GM12892 (cell line): ENCODE results near the gene MSRB1.
"Not testable (repeated sequence)": the region's sequence is repeated elsewhere in the genome, so short reads cannot be mapped to it uniquely, and the experiment has no call there.

ENCODE experiments used
- DNase-seq: peaks from one replicate; pipeline ENCODE4 v3.0.0; 2011; ENCODE audit not compliant: insufficient read length
- FAIRE-seq: peaks from 2 replicates; lab custom pipeline; 2011; peaks lifted over from hg19 to GRCh38; lab: Jason Lieb, UNC
- POLR2A ChIP-seq: IDR thresholded peaks from 2 replicates; pipeline ENCODE4 v1.6.1; 2011; ENCODE audit warnings: low read depth, low read length, control low read depth
- POLR2AphosphoS5 ChIP-seq: IDR thresholded peaks from 2 replicates; pipeline ENCODE4 v1.6.1; 2011; ENCODE audit warnings: low read depth, low read length, control low read depth
- TAF1 ChIP-seq: IDR thresholded peaks from 2 replicates; pipeline ENCODE4 v1.6.1; 2011; ENCODE audit warnings: low read depth, mild to moderate bottlenecking, control low read depth, low read length, borderline replicate concordance

MSRB1 gene

GRCh38 chr16:1906055-1906845 is 36.7 kb downstream of the MSRB1 start:
- TF ChIP-seq POLR2AphosphoS5 (no peak), TAF1 (no peak), POLR2A (no peak)
- DNase-seq = no peak
- no peak for FAIRE-seq

DNA sequence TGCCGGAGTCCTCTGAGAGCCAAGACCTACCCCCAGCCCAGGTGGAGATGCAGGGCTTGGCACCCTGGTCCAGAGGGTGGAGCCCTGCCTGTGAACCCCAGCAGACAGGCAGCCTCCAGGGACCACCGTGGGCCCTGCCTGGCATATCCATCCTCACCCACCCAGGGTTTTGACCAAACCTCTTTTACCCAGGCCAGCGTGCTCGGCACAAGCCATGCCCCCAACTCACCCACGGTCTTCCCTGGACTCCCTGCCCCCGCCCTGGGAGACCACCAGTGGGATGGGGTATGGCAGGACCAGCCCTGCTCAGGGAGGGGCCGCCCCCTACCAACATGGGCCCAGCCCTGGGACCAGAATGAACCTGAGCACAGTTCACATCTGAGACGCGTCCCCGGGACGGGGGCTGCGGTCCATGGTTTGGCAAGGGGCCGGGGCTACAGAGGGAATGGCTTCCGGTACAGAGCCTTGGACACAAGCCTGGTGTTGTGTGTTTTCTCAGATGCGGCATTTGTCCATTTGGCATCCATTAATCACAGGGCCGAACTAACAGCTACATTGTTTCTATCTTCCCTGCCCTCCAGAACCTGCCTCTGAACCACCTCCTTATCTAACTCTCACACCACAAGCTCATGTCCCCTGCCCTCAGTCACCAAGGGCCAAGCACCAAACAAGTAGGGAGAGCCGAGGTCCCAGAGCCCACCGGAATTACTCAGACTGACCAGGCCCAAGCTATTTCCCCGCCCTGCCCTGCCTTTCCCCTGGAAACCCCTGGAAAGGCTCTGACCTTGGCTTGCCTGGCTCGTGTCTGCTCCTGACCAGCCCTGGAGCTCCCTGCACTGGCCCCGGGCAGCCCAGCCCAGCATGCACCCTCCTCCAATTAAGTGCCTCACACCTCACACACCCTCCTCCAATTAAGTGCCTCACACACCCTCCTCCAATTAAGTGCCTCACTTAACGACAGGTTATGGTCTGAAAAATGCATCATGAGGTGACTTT is 38.9 kb downstream of the MSRB1 start:
- FAIRE-seq (no peak), DNase-seq (no peak)
- TF ChIP-seq POLR2AphosphoS5 (no peak), TAF1 (no peak)

DNA sequence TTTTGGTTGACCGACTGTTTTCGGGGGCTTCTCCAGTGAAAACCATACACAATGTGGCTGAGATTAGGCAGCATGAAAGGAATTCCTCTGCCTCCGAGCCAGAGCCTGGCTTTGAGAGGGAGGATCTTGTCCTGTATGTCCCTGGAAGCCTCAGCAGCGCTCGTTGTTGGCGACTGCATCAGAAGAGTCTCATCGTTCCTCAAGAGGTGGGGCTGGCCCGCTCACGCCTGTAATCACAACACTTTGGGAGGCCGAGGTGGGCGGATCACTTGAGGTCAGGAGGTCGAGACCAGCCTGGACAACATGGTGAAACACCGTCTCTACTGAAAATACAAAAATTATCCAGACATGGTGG is 39.8 kb downstream of the MSRB1 start:
- FAIRE-seq = no peak
- TF ChIP-seq POLR2A (no peak), POLR2AphosphoS5 (no peak), TAF1 (no peak)
- DNase-seq = no peak

- DNase-seq (no peak), FAIRE-seq (no peak)
- TF ChIP-seq TAF1 (no peak), POLR2AphosphoS5 (no peak), POLR2A (no peak)
Measured at GRCh38 chr16:1902547-1903219, 40.3 kb downstream of the MSRB1 start.

DNA sequence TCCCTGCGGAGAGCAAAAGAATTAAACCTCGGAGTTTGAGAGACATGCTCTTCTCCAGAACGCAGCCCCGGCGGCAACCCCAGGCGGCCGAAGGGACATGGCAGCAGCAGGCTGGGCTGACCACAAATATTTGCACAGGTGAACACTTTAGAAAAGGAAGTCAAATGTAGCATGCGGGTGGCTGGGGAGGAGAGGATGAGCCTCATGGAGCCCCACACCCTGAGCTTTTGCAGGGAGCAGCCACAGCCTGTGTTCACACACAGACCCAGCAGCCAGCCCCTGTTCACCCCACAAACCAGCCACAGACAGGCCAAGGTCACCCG is 42.6 kb downstream of the MSRB1 start:
- no peak for FAIRE-seq
- no peak for TF ChIP-seq POLR2AphosphoS5
- no peak for TF ChIP-seq POLR2A
- no peak for TF ChIP-seq TAF1
- DNase-seq = no peak

- TF ChIP-seq POLR2AphosphoS5 (no peak), POLR2A (no peak), TAF1 (no peak)
- FAIRE-seq (no peak), DNase-seq (no peak)
Measured at GRCh38 chr16:1899641-1900451, 43.2 kb downstream of the MSRB1 start.

DNA sequence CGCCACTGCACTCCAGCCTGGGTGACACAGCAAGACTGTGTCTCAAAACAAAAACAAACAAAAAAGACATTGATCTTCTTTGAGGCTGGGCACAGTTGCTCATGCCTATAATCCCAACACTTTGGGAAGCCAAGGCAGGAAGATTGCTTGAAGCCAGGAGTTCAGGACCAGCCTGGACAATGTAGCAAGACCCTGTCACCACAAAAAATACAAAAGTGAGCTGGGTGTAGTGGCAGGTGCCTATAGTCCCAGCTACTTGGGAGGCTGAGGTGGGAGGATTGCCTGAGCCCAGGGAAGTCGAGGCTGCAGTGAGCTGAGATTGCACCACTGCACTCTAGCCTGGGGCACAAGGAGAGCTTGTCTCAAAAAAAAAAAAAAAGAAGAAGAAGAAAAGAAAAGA is 45.3 kb downstream of the MSRB1 start:
- DNase-seq, FAIRE-seq: not testable (repeated sequence)

DNA sequence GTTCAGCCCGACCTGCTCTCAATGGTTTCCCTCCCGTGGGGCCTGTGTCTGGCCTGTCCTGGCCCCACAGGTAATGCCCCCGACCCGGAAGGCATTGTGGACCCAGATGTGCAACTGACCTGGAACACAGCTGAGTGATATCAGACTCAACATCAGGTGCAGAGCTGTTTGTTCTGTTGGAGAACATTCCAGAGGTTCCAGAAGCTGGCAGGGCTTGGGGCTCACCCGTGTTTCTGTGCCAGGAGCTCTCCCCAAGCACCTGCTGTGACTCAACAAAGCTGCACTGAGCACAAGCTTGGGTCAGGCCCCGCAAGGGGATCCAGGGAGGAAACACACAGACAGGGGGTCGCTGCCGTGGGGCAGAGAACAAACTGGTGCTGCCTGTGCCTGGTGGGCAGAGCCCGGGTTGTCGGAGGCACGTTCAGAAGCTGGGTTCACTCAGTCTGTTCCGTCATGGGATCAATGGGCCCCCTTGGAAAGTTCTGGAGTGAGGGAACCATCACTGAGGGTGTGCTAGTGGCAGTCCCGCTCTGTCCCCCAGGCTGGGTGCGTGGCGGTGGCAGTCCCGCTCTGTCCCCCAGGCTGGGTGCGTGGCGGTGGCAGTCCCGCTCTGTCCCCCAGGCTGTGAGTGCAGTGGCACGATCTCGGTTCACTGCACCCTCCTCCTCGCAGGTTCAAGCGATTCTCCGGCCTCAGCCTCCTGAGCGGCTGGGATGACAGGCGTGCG is 46.9 kb downstream of the MSRB1 start:
- DNase-seq = no peak

GRCh38 chr16:1895068-1895467 is 47.9 kb downstream of the MSRB1 start:
- FAIRE-seq (no peak), DNase-seq (no peak)
- no peak for TF ChIP-seq POLR2A
- TF ChIP-seq POLR2AphosphoS5 = no peak
- no peak for TF ChIP-seq TAF1

More for the DNA sequence above, 46.9 kb downstream of the MSRB1 start:
- TF ChIP-seq POLR2A = no peak
- TF ChIP-seq TAF1 = no peak
- no peak for TF ChIP-seq POLR2AphosphoS5
- FAIRE-seq = no peak

GRCh38 chr16:1890708-1891050 is 52.3 kb downstream of the MSRB1 start:
- DNase-seq (no peak), FAIRE-seq (no peak)
- no peak for TF ChIP-seq POLR2A
- no peak for TF ChIP-seq POLR2AphosphoS5
- TF ChIP-seq TAF1 = no peak
